GM18951 (cell line): Measurements from ENCODE around the gene DOCK10.

Source experiments
- POLR2A ChIP-seq: IDR thresholded peaks from 4 replicates; pipeline ENCODE4 v1.6.1; 2011; ENCODE audit warnings: mild to moderate bottlenecking; ENCODE audit not compliant: insufficient read length, insufficient read depth; ENCODE audit errors: extremely low read depth
- in situ Hi-C: fragments of 300-500 bp; cut with MboI; formaldehyde crosslinking; loops from one replicate; pipeline ENCODE4 v1.12.0; 2022; ENCODE audit warnings: low sequenced_read_pairs, mixed read lengths, inconsistent platforms; ENCODE audit not compliant: unreplicated experiment

The DOCK10 gene

GRCh38 chr2:224990710-224991109 is 51.6 kb downstream of the DOCK10 start:
- TF ChIP-seq POLR2A: no peak
- in situ Hi-C loops: no loop called here

DNA sequence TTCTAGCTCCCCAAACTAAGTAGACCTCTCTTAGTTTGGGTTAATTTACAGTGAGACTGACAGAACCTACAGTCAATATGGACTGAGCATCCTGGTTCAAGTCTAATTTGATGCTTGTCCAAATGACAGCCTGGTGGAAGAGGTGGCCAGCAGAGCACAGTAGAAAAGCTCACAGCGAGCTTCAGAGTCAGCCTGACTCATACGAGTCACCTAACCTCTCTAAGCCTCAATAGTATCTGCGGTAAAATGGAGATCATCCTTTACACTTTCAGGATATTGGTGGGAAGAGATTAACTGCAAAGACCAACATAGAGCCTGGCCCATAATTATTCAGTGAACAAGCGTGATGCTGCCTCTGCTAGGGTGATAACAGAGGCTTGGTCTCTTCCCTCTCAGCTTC is 54.5 kb downstream of the DOCK10 start:
- no peak for TF ChIP-seq POLR2A
- in situ Hi-C loops: no loop called here

DNA sequence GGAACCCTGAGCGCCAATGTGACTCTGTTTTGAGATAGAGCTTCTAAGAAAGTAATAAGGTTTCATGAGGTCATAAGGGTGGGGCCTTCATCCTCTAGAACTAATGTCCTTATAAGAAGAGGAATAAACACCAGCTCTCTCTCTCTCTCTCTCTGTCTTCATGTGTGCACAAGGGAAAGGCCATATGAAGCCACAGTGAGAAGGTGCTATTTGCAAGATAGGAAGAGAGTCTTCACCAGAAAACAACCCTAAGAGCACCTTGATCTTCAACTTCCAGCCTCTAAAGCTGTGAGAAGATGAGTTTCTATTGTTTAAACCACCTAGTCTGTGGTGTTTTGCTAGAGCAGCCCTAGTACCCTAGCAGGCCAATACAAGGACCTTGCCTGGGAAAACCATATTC is 55.8 kb downstream of the DOCK10 start:
- in situ Hi-C loops: no loop called here
- no peak for TF ChIP-seq POLR2A

DNA sequence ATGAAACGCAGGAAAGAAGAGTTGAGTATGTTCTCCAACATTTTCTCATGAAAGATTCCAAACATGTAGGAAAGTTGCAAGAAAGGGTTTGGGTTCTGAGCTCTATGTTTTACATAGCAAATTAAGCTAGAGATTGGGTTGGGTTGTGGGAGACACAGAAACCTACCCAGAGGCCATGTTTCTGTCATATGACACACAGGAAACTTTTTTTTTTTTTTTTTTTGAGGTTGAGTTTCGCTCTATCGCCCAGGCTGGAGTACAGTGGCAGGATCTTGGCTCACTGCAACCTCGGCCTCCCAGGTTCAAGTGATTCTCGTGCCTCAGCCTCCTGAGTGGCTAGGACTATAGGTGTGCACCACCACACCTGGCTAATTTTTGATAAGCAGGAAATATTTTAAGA is 57.6 kb downstream of the DOCK10 start:
- in situ Hi-C loops: no loop called here

GRCh38 chr2:224983712-224984554 is 58.3 kb downstream of the DOCK10 start:
- TF ChIP-seq POLR2A: no peak
- in situ Hi-C loops: no loop called here

More for the DNA sequence above, 57.6 kb downstream of the DOCK10 start:
- no peak for TF ChIP-seq POLR2A

GRCh38 chr2:224982910-224983711 is 59.2 kb downstream of the DOCK10 start:
- in situ Hi-C loops: no loop called here
- no peak for TF ChIP-seq POLR2A

DNA sequence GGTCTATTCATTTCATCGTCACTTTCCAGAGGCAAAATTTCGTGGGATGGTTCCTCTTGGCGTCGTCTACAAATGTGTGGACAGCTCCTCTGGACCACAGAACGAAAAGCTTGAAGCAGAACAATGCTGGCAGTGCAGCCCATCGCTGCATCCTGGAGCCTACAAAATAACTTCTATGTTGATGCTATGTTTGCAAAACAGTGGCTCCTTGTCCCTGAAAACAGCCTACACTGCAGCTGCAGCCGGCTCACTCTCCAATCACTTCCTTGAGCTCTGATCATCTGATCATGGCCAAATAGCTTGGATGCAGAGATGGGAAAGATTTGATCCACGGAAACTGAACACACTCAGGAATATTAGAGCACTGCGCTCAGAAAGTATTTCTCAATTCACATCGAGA is 60.0 kb downstream of the DOCK10 start:
- TF ChIP-seq POLR2A: no peak
- in situ Hi-C loops: no loop called here

DNA sequence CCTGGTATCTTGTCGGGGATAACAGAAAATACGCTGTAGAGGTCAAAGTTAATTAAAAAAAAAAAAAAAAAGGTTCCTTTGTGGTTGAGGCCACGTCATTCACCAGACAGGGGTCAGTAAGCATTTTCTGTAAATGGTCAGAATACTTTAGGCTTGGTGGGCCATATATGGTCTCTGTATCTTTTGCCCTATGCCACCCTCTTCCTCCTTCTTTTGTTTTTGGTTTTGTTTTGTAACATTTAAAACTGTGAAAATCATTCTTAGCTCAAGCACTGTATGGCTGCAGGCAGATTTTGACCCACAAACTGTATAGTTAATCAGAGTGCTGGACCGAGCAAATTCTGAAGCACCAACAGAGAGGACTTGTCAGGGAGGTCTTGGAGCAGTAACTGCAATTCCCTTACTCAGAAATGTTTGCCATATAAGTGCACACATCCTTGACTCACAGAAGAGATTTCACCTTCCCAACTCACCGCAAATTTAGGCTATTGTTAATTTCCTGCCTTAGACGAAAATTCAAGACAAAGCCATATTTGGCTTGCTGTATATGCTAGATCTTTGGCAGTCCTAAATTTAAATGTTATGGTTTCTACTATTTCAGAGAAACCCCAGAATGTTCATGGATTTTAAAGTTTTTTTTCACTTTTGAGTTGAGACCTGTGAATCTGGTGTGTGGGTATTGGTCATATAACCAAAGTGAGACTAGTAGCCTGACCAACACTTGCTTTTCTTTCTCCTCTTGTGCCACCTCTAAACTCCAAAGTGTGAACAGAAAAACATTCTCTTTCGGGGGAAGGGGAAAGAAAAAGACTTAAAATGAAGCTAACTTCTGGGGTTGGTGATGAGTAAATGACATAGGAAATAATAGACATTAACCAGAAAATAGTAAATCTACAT is 65.4 kb downstream of the DOCK10 start:
- in situ Hi-C loops: no loop called here
- TF ChIP-seq POLR2A: no peak

- no peak for TF ChIP-seq POLR2A
- in situ Hi-C loops: no loop called here
These were observed 66.5 kb downstream of the DOCK10 start for GRCh38 chr2:224975761-224976160.

DNA sequence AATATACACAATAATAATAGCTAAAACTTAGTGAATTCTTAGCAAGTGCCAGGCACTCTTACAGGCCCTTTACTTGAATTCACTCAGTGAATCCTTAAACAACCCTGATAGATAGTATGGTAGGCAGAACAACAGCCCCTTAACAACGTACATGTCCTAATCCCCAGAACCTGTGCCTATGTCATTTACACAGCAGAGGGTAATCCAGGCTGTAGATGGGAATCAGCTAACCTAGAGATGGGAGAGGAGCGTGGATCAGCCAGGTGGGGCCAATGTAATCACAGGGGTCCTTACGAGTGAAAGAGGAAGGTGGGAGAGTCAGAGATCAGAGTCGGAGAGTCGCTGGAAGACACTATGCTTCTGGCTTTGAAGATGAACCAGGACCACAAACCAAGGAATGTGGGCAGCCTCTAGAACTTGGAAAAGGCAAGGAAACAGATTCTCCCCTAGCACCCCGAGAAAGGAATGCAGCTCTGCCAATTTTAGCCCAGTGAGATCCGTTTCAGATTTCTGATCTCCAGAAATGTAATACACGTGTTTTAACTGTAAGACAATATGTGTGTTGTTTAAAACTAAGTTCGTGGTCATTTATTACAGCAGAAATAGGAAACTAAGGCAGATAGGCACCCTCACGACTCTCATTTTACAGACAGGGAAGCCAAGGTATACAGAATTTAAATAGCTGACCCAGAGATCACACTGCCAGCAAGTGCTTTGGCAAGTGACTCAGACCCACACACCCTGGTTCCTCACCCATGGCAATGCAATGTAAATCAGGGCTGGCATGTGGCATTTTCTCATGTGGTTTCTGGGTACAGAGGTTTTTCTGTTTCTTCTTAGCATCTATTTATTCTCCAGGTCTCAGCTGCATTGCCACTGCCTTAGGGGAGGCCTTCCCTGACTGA is 68.9 kb downstream of the DOCK10 start:
- TF ChIP-seq POLR2A: no peak
- in situ Hi-C loops: no loop called here

GRCh38 chr2:224971214-224971613 is 71.1 kb downstream of the DOCK10 start:
- no peak for TF ChIP-seq POLR2A
- in situ Hi-C loops: no loop called here

DNA sequence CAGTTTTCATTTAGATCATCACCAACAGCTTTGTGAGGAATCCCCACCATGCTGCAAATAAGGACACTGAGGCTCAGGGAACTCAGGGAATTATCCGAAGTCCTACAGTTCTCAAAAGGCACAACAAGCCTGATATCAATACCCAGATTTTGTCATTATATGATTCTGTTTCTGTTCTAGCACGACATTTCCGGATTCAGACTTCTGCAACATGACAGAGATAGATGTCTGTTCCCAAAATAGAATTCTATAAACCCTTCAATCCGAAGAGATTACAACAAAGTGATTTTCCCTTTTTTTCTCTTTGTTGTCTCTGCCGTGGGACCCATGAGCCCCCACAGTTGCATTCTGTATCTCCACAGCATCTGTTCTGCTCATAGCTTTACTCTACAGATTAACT is 72.0 kb downstream of the DOCK10 start:
- in situ Hi-C loops: no loop called here
- no peak for TF ChIP-seq POLR2A
